Testis (tissue), 3 donors: ENCODE data around the gene MFAP5. TPM values are rescaled to one million over a fixed set of nuclear protein-coding genes. Genes with fewer than 3 reads are reported as not detected.
"Not testable (repeated sequence)": the region's sequence is repeated elsewhere in the genome, so short reads cannot be mapped to it uniquely, and the experiment has no call there.

Experiments
- DNase-seq: peaks from one replicate; pipeline ENCODE4 v3.0.0-alpha.2; 2019
- H3K27ac ChIP-seq, 2 donors: fragments of 200-600 bp; sonication (generic); one replicate each; pipeline ENCODE4 v1.5.1; 2019
- H3K27me3 ChIP-seq: fragments of 200-600 bp; sonication (generic); one replicate; pipeline ENCODE4 v1.5.1; 2019
- H3K36me3 ChIP-seq: fragments of 200-600 bp; sonication (generic); one replicate; pipeline ENCODE4 v1.5.1; 2017; ENCODE audit warnings: low read depth; ENCODE audit errors: missing control alignments
- H3K4me1 ChIP-seq: fragments of 200-600 bp; sonication (generic); one replicate; pipeline ENCODE4 v1.5.1; 2019
- H3K4me3 ChIP-seq, 2 donors: fragments of 200-600 bp; sonication (generic); one replicate each; pipeline ENCODE4 v1.5.1; 2017 to 2019
- H3K9me3 ChIP-seq: fragments of 200-600 bp; sonication (generic); one replicate; pipeline ENCODE4 v1.5.1; 2017
- CTCF ChIP-seq, 3 experiments: fragments of 450-650 bp in 2 of 3; fragments of 200-600 bp in 1 of 3; sonication (generic) in 1 of 3; IDR thresholded peaks; one replicate each; pipeline ENCODE4 v1.5.1; 2016 to 2019; ENCODE audit warnings: antibody characterized with exemption in 3 of 3, mild to moderate bottlenecking in 2 of 3, moderate library complexity in 1 of 3
- POLR2A ChIP-seq: fragments of 450-650 bp; IDR thresholded peaks from one replicate; pipeline ENCODE4 v1.6.1; 2017; ENCODE audit warnings: antibody characterized with exemption, mild to moderate bottlenecking, moderate library complexity
- WGBS, 2 donors: methylation state at CpG; one replicate each; pipeline ENCODE4 v1.1.5; 2018; 5-methylcytosine and 5-hydroxymethylcytosine counted together
- intact Hi-C: fragments of 100-400 bp; cut with DNase I; formaldehyde crosslinking; loops from one replicate; pipeline ENCODE4 v1.15.1; 2023; ENCODE audit warnings: low total_unique reads
- polyA plus RNA-seq: library from polyadenylated mRNA; stranded (reverse); fragments of 350-450 nt; fragmentation: Illumina TruSeq; extraction: RNeasy Lipid Tissue Mini Kit (QIAGEN cat#74804); gene quantifications from one replicate; pipeline ENCODE4 v1.2.3, GENCODE V29; 2014; ENCODE audit warnings: low read depth, low replicate concordance; ENCODE audit not compliant: insufficient read depth
- total RNA-seq, 2 donors: library from RNA; depleted of rRNA; stranded (reverse); fragments of >200 nt; gene quantifications; one replicate each; pipeline ENCODE4 v1.2.3, GENCODE V29; 2016

Gene MFAP5
- total and polyA plus RNA-seq, 3 donors from 2014 or later = 3.8 to 41.1 (median 5.9) TPM

- intact Hi-C loops = no loop called here
- no peak overlapping the region for H3K27ac ChIP-seq
- 96 to 98% methylated on average over 6 to 7 of the region's 7 CpGs for WGBS, 2 donors
- no peak for TF ChIP-seq POLR2A
- TF ChIP-seq CTCF (IDR thresholded peaks at IDR 0.05) = no peak
- no peak for DNase-seq
- H3K9me3 ChIP-seq = no peaks in the 10 kb centered on the region
- no peaks in the 10 kb centered on the region for H3K27me3 ChIP-seq
- H3K4me1 ChIP-seq = no peaks in the 10 kb centered on the region
- no peak overlapping the region for H3K4me3 ChIP-seq
- H3K36me3 ChIP-seq = no peaks in the 10 kb centered on the region
Measured at GRCh38 chr12:8637244-8637643, 25.4 kb downstream of the MFAP5 start.

- Histone ChIP-seq H3K27me3 (no peaks in the 10 kb centered on the region), H3K4me1 (no peaks in the 10 kb centered on the region), H3K9me3 (no peaks in the 10 kb centered on the region), H3K4me3 (no peak overlapping the region), H3K27ac (no peak overlapping the region), H3K36me3 (no peaks in the 10 kb centered on the region)
- no peak for DNase-seq
- 65 to 68% methylated on average over 5 of the region's 5 CpGs for WGBS, 2 donors
- TF ChIP-seq CTCF (IDR thresholded peaks at IDR 0.05) (no peak), POLR2A (no peak)
- intact Hi-C loops = no loop called here
Measured at GRCh38 chr12:8636581-8636980, 26.0 kb downstream of the MFAP5 start.

GRCh38 chr12:8636007-8636346 is 26.6 kb downstream of the MFAP5 start:
- H3K4me3 ChIP-seq, H3K36me3 ChIP-seq, H3K9me3 ChIP-seq, DNase-seq, H3K4me1 ChIP-seq, H3K27me3 ChIP-seq, H3K27ac ChIP-seq, intact Hi-C loops: not testable (repeated sequence)
- 49 to 54% methylated on average over 8 of the region's 8 CpGs for WGBS, 2 donors

- H3K4me1 ChIP-seq, H3K36me3 ChIP-seq, DNase-seq, H3K9me3 ChIP-seq, H3K27me3 ChIP-seq, H3K4me3 ChIP-seq, H3K27ac ChIP-seq, intact Hi-C loops: not testable (repeated sequence)
- 57 to 63% methylated on average over 9 of the region's 9 CpGs for WGBS, 2 donors
Measured at GRCh38 chr12:8635342-8636006, 27.2 kb downstream of the MFAP5 start.

- TF ChIP-seq POLR2A (no peak), CTCF (IDR thresholded peaks at IDR 0.05) (no peak)
- Histone ChIP-seq H3K36me3 (no peaks in the 10 kb centered on the region), H3K9me3 (no peaks in the 10 kb centered on the region), H3K27ac (no peak overlapping the region), H3K27me3 (no peaks in the 10 kb centered on the region), H3K4me1 (peaks cover 4% of the 10 kb centered on the region), H3K4me3 (no peak overlapping the region)
- 92 to 93% methylated on average over 4 of the region's 4 CpGs for WGBS, 2 donors
- no peak for DNase-seq
- intact Hi-C loops = no loop called here
Measured at GRCh38 chr12:8630131-8630530, 32.5 kb downstream of the MFAP5 start.

GRCh38 chr12:8629486-8630033 is 33.1 kb downstream of the MFAP5 start:
- no peak for DNase-seq
- TF ChIP-seq POLR2A (no peak), CTCF (IDR thresholded peaks at IDR 0.05) (no peak)
- Histone ChIP-seq H3K36me3 (no peaks in the 10 kb centered on the region), H3K27ac (no peak overlapping the region), H3K4me1 (peaks cover 4% of the 10 kb centered on the region), H3K4me3 (no peak overlapping the region), H3K9me3 (no peaks in the 10 kb centered on the region), H3K27me3 (no peaks in the 10 kb centered on the region)
- WGBS, 2 donors = 15 to 34% methylated on average over 3 of the region's 3 CpGs
- intact Hi-C loops = no loop called here
